H9 (cell line): ENCODE measurements around the gene TMEM61. TPM values are rescaled to one million over a fixed set of nuclear protein-coding genes. Genes with fewer than 3 reads are reported as not detected.

ENCODE experiments used
- DNase-seq: peaks from one replicate; pipeline ENCODE4 v3.0.0-alpha.2; 2017
- H2AFZ ChIP-seq: one replicate; pipeline ENCODE4 v1.6.1; 2013; ENCODE audit warnings: mild to moderate bottlenecking, low read length, control low read depth, moderate library complexity
- H2AK5ac ChIP-seq: 2 replicates; pipeline ENCODE4 v1.6.1; 2013; ENCODE audit warnings: low read length, control low read depth, mixed read lengths; ENCODE audit not compliant: insufficient read length
- H2BK120ac ChIP-seq: one replicate; pipeline ENCODE4 v1.6.1; 2013; ENCODE audit warnings: low read depth, mild to moderate bottlenecking, low read length, control low read depth, inconsistent platforms; ENCODE audit not compliant: poor library complexity, severe bottlenecking
- H2BK12ac ChIP-seq: 2 replicates; pipeline ENCODE4 v1.6.1; 2013; ENCODE audit warnings: low read length, control low read depth, mixed read lengths, low read depth; ENCODE audit not compliant: insufficient read length
- H2BK15ac ChIP-seq: 2 replicates; pipeline ENCODE4 v1.6.1; 2013; ENCODE audit warnings: low read depth, low read length, control low read depth
- H2BK20ac ChIP-seq: one replicate; pipeline ENCODE4 v1.6.1; 2013; ENCODE audit warnings: low read depth, mild to moderate bottlenecking, low read length, control low read depth, inconsistent platforms; ENCODE audit not compliant: poor library complexity, severe bottlenecking
- H2BK5ac ChIP-seq: 2 replicates; pipeline ENCODE4 v1.6.1; 2013; ENCODE audit warnings: low read length, control low read depth, mixed read lengths; ENCODE audit not compliant: insufficient read length
- H3K14ac ChIP-seq: 2 replicates; pipeline ENCODE4 v1.6.1; 2013; ENCODE audit warnings: low read length, control low read depth; ENCODE audit not compliant: insufficient read depth
- H3K18ac ChIP-seq: 2 replicates; pipeline ENCODE4 v1.6.1; 2013; ENCODE audit warnings: low read depth, mild to moderate bottlenecking, mixed read lengths, low read length, control low read depth; ENCODE audit not compliant: insufficient read length
- H3K23ac ChIP-seq: 2 replicates; pipeline ENCODE4 v1.6.1; 2013; ENCODE audit warnings: low read length, control low read depth, mixed read lengths, low read depth; ENCODE audit not compliant: insufficient read length
- H3K23me2 ChIP-seq: 2 replicates; pipeline ENCODE4 v1.6.1; 2013; ENCODE audit warnings: low read depth, mild to moderate bottlenecking, mixed read lengths, low read length, control low read depth; ENCODE audit not compliant: insufficient read length, poor library complexity, severe bottlenecking
- H3K27ac ChIP-seq: 2 replicates; pipeline ENCODE4 v1.5.1; 2013; ENCODE audit warnings: low read length, control low read depth, mixed read lengths, low read depth; ENCODE audit not compliant: insufficient read length
- H3K27me3 ChIP-seq: 2 replicates; pipeline ENCODE4 v1.6.1; 2013; ENCODE audit warnings: low read length, control low read depth, inconsistent platforms; ENCODE audit not compliant: insufficient read depth
- H3K4ac ChIP-seq: 2 replicates; pipeline ENCODE4 v1.6.1; 2013; ENCODE audit warnings: low read depth, mild to moderate bottlenecking, control low read depth, inconsistent platforms, low read length, moderate library complexity
- H3K4me1 ChIP-seq: 2 replicates; pipeline ENCODE4 v1.6.1; 2013; ENCODE audit warnings: low read length, control low read depth, inconsistent platforms; ENCODE audit not compliant: insufficient read depth
- H3K4me2 ChIP-seq: 2 replicates; pipeline ENCODE4 v1.6.1; 2013; ENCODE audit warnings: low read length, control low read depth, mixed read lengths; ENCODE audit not compliant: insufficient read length, insufficient read depth
- H3K56ac ChIP-seq: 2 replicates; pipeline ENCODE4 v1.6.1; 2013; ENCODE audit warnings: low read depth, mild to moderate bottlenecking, mixed read lengths, low read length, control low read depth; ENCODE audit not compliant: insufficient read length
- H3K79me1 ChIP-seq: 2 replicates; pipeline ENCODE4 v1.6.1; 2013; ENCODE audit warnings: low read depth, mild to moderate bottlenecking, moderate library complexity, low read length, control low read depth, inconsistent platforms; ENCODE audit not compliant: insufficient read depth, poor library complexity, severe bottlenecking
- H3K79me2 ChIP-seq: 2 replicates; pipeline ENCODE4 v1.6.1; 2013; ENCODE audit warnings: low read length, control low read depth, inconsistent platforms; ENCODE audit not compliant: insufficient read depth
- H3K9ac ChIP-seq: 2 replicates; pipeline ENCODE4 v1.6.1; 2013; ENCODE audit warnings: low read length, control low read depth, mixed read lengths; ENCODE audit not compliant: insufficient read length; ENCODE audit errors: extremely low read depth
- H3K9me3 ChIP-seq: one replicate; pipeline ENCODE4 v1.6.1; 2013; ENCODE audit warnings: low read depth, low read length, inconsistent platforms; ENCODE audit not compliant: control insufficient read depth
- H3T11ph ChIP-seq: one replicate; pipeline ENCODE4 v1.6.1; 2013; ENCODE audit warnings: mild to moderate bottlenecking, low read length, control low read depth, inconsistent platforms
- H4K20me1 ChIP-seq: one replicate; pipeline ENCODE4 v1.6.1; 2013; ENCODE audit not compliant: control insufficient read depth, insufficient read length, insufficient read depth
- H4K5ac ChIP-seq: 2 replicates; pipeline ENCODE4 v1.6.1; 2013; ENCODE audit warnings: low read depth, mild to moderate bottlenecking, mixed read lengths, low read length, control low read depth; ENCODE audit not compliant: insufficient read length
- H4K8ac ChIP-seq: replicated peaks from 2 replicates; pipeline ENCODE4 v1.6.1; 2013; ENCODE audit warnings: low read length, control low read depth, mixed read lengths, low read depth; ENCODE audit not compliant: insufficient read length
- H4K91ac ChIP-seq: 2 replicates; pipeline ENCODE4 v1.6.1; 2013; ENCODE audit warnings: low read depth, mild to moderate bottlenecking, moderate library complexity, mixed read lengths, low read length, control low read depth; ENCODE audit not compliant: insufficient read length
- H3K27ac Mint-ChIP-seq, 3 experiments: 2 replicates in 2 of 3; 3 replicates in 1 of 3; pipeline ENCODE4 v1.8.0; 2020 to 2021; ENCODE audit warnings: mixed read lengths in 3 of 3, mild to moderate bottlenecking in 1 of 3, moderate library complexity in 1 of 3
- H3K27me3 Mint-ChIP-seq: 2 replicates; pipeline ENCODE4 v1.8.0; 2021; ENCODE audit warnings: low read depth, mild to moderate bottlenecking, moderate library complexity, mixed read lengths
- H3K36me3 Mint-ChIP-seq, 3 experiments: 2 replicates in 2 of 3; 3 replicates in 1 of 3; pipeline ENCODE4 v1.8.0; 2020 to 2021; ENCODE audit warnings: low read depth in 3 of 3, mixed read lengths in 3 of 3; ENCODE audit not compliant: insufficient read depth in 1 of 3
- H3K4me1 Mint-ChIP-seq, 2 experiments: 2 replicates each; pipeline ENCODE4 v1.8.0; 2020; ENCODE audit warnings: mixed read lengths in 2 of 2
- H3K4me3 Mint-ChIP-seq, 2 experiments: 2 replicates in 1 of 2; 3 replicates in 1 of 2; pipeline ENCODE4 v1.8.0; 2020 to 2021; ENCODE audit warnings: mild to moderate bottlenecking in 2 of 2, mixed read lengths in 2 of 2, moderate library complexity in 1 of 2
- H3K9me3 Mint-ChIP-seq, 2 experiments: 2 replicates in 1 of 2; 3 replicates in 1 of 2; pipeline ENCODE4 v1.8.0; 2020; ENCODE audit warnings: mild to moderate bottlenecking in 2 of 2, mixed read lengths in 2 of 2, moderate library complexity in 1 of 2
- CTCF ChIP-seq: fragments of 200-600 bp; sonication (generic); conservative IDR thresholded peaks from 3 replicates; pipeline ENCODE4 v1.8.0; 2021; ENCODE audit warnings: antibody characterized with exemption, mild to moderate bottlenecking
- WGBS: extraction: QIAGEN DNeasy Blood & Tissue Kit; methylation state at CpG from one replicate; pipeline ENCODE4 v1.1.7; 2013; ENCODE audit warnings: missing lambda C conversion rate, low lambda C conversion rate, mixed read lengths; ENCODE audit not compliant: insufficient read length; ENCODE audit errors: extremely low coverage; 5-methylcytosine and 5-hydroxymethylcytosine counted together
- total RNA-seq: library from RNA; stranded (reverse); gene quantifications from 2 replicates; pipeline ENCODE4 v1.2.1, GENCODE V29; 2021

The TMEM61 gene
- total RNA-seq, 1 experiment from 2014 or later: 0.61 TPM

GRCh38 chr1:54973205-54973921, 7.1 kb upstream of the TMEM61 start:
- peaks cover 4% of the 10 kb centered on the region; the same call in 1 of the 2 replicates for H3K4me1 ChIP-seq

More at GRCh38 chr1:54973205-54973921, 7.1 kb upstream of the TMEM61 start:
- Histone ChIP-seq H3K4me2 (no peak overlapping the region), H3K27ac (no peak overlapping the region), H4K5ac (no peak overlapping the region), H3K79me2 (no peaks in the 10 kb centered on the region), H2BK20ac (no peak overlapping the region), H3K18ac (no peak overlapping the region), H2BK120ac (no peak overlapping the region), H2BK12ac (no peak overlapping the region), H2BK15ac (no peak overlapping the region), H2AK5ac (no peak overlapping the region), H3K9me3 (no peaks in the 10 kb centered on the region), H3K79me1 (no peaks in the 10 kb centered on the region), H4K20me1 (no peaks in the 10 kb centered on the region), H4K91ac (no peak overlapping the region), H3K9ac (no peak overlapping the region), H4K8ac (no peak overlapping the region), H3K14ac (no peak overlapping the region), H3T11ph (no peak overlapping the region), H3K56ac (no peak overlapping the region), H3K23me2 (no peaks in the 10 kb centered on the region), H3K27me3 (no peaks in the 10 kb centered on the region), H2AFZ (no peak overlapping the region), H3K4ac (no peak overlapping the region), H2BK5ac (no peak overlapping the region), H3K23ac (no peak overlapping the region)
- no peak overlapping the region for H3K4me3 Mint-ChIP-seq
- DNase-seq: peak; percentile 69
- no peaks in the 10 kb centered on the region for H3K36me3 Mint-ChIP-seq
- peak; percentile 57 for TF ChIP-seq CTCF
- H3K9me3 Mint-ChIP-seq: no peaks in the 10 kb centered on the region
- no CpG with 5 or more reads among the region's 5 CpGs for WGBS
- H3K27me3 Mint-ChIP-seq: peaks cover 8% of the 10 kb centered on the region
- no peak overlapping the region; a peak in 2 of 7 replicates for H3K27ac Mint-ChIP-seq
- peaks cover 25 to 34% of the 10 kb centered on the region in 2 experiments for H3K4me1 Mint-ChIP-seq
